Endodermal cell (in vitro differentiated cells): ENCODE measurements around the gene KLF7. TPM values are rescaled to one million over a fixed set of nuclear protein-coding genes. Genes with fewer than 3 reads are reported as not detected.

ENCODE experiments used
- DNase-seq: peaks from one replicate; pipeline ENCODE4 v3.0.0-alpha.2; 2017
- H3K27ac ChIP-seq: 2 replicates; pipeline ENCODE4 v1.5.1; 2013; ENCODE audit warnings: mild to moderate bottlenecking, low read depth, low read length, moderate library complexity
- H3K27me3 ChIP-seq: 2 replicates; pipeline ENCODE4 v1.6.1; 2013; ENCODE audit warnings: mild to moderate bottlenecking, low read length, moderate library complexity; ENCODE audit not compliant: insufficient read depth, control insufficient read depth, poor library complexity, severe bottlenecking
- H3K36me3 ChIP-seq: 2 replicates; pipeline ENCODE4 v1.7.0; 2013; ENCODE audit warnings: mild to moderate bottlenecking, low read length, moderate library complexity; ENCODE audit not compliant: control insufficient read depth, insufficient read depth
- H3K4me1 ChIP-seq: one replicate; pipeline ENCODE4 v1.7.0; 2013; ENCODE audit warnings: low read length; ENCODE audit not compliant: control insufficient read depth, insufficient read depth
- H3K4me3 ChIP-seq: 2 replicates; pipeline ENCODE4 v1.5.1; 2013; ENCODE audit warnings: mild to moderate bottlenecking, low read length, moderate library complexity
- H3K9ac ChIP-seq: 2 replicates; pipeline ENCODE4 v1.6.1; 2013; ENCODE audit warnings: mild to moderate bottlenecking, low read length, moderate library complexity; ENCODE audit not compliant: poor library complexity, severe bottlenecking; ENCODE audit errors: extremely low read depth
- H3K9me3 ChIP-seq: 2 replicates; pipeline ENCODE4 v1.6.1; 2013; ENCODE audit warnings: mild to moderate bottlenecking, low read length, moderate library complexity; ENCODE audit not compliant: control insufficient read depth
- H3K27ac Mint-ChIP-seq: 2 replicates; pipeline ENCODE4 v1.8.0; 2020; ENCODE audit warnings: mixed read lengths
- H3K27me3 Mint-ChIP-seq: 2 replicates; pipeline ENCODE4 v1.8.0; 2021; ENCODE audit warnings: mild to moderate bottlenecking, mixed read lengths; ENCODE audit not compliant: insufficient read depth
- H3K36me3 Mint-ChIP-seq: 2 replicates; pipeline ENCODE4 v1.8.0; 2020; ENCODE audit warnings: low read depth, mixed read lengths
- H3K4me1 Mint-ChIP-seq: 2 replicates; pipeline ENCODE4 v1.8.0; 2020; ENCODE audit warnings: mixed read lengths
- H3K4me3 Mint-ChIP-seq: 2 replicates; pipeline ENCODE4 v1.8.0; 2020; ENCODE audit warnings: mild to moderate bottlenecking, moderate library complexity, mixed read lengths
- H3K9me3 Mint-ChIP-seq: 2 replicates; pipeline ENCODE4 v1.8.0; 2020; ENCODE audit warnings: mild to moderate bottlenecking, mixed read lengths
- WGBS, 2 experiments: methylation state at CpG; one replicate each; pipeline versions ENCODE4 v1.1.5 to v1.1.7; 2013; ENCODE audit warnings: missing lambda C conversion rate in 2 of 2, mixed read lengths in 1 of 2; ENCODE audit not compliant: insufficient coverage in 1 of 2, insufficient read length in 1 of 2; 5-methylcytosine and 5-hydroxymethylcytosine counted together
- total RNA-seq, 2 donors: library from RNA; stranded (reverse); fragmentation: NEBNext Ultra II Directional in 1 of 2; extraction: Animal tissue kit (Norgen Biotek cat#: 25700) in 1 of 2; gene quantifications; 2 replicates in 1 of 2; 3 replicates in 1 of 2; pipeline ENCODE4 v1.2.1, GENCODE V29; 2021
- TF ChIP-seq, protein P1 (sequence below): fragments of 200-600 bp; sonication (generic); conservative IDR thresholded peaks from 2 replicates; pipeline ENCODE4 v1.5.0; 2021; ENCODE audit warnings: antibody characterized with exemption, mild to moderate bottlenecking

Gene KLF7
- total RNA-seq, 2 donors from 2014 or later = 27.4 to 27.8 TPM

DNA sequence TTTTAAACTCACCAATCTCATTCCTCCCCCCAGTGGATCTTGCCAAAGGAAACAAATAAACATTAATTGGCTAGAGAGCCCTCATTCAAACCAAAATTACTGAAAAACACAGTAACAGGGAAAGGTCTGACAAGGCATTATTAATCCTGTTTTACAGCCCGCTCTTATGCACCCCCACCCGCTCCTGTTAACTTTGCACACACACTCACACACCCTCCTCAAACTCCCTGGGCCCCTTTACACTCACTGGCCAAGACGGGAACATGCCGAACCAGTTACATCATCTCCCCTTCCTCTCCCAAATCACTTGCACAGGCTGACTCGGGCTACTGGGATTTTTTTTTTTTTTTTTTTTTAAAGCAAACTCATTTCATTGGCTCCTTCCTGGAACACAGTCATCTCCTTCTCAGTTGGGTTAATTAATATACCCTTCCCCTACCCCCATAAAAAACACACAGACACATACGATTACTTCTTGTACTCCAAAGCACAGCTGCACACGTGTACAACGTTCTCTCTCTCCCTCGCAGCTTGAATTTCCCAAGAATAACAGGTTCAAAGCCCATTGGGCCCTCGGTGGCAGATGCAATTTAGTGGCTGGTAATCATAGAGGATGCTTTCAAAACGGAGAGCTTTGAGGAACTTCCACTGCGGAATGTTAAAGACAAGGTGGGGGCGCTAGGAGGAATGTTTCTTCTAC lies 31.8 kb downstream of the KLF7 start:
- Histone ChIP-seq H3K36me3 (peaks cover 93% of the 10 kb centered on the region), H3K27me3 (no peaks in the 10 kb centered on the region), H3K9me3 (peaks cover 14% of the 10 kb centered on the region), H3K27ac (peak overlapping the region; percentile 92), H3K4me1 (peaks cover 11% of the 10 kb centered on the region), H3K9ac (no peak overlapping the region), H3K4me3 (no peak overlapping the region)
- H3K36me3 Mint-ChIP-seq = peaks cover 50% of the 10 kb centered on the region
- peaks cover 47% of the 10 kb centered on the region for H3K4me1 Mint-ChIP-seq
- 54 to 80% methylated on average over 10 to 13 of the region's 13 CpGs for WGBS, 2 experiments
- DNase-seq = no peak
- H3K4me3 Mint-ChIP-seq = no peak overlapping the region
- TF ChIP-seq, protein P1, sequence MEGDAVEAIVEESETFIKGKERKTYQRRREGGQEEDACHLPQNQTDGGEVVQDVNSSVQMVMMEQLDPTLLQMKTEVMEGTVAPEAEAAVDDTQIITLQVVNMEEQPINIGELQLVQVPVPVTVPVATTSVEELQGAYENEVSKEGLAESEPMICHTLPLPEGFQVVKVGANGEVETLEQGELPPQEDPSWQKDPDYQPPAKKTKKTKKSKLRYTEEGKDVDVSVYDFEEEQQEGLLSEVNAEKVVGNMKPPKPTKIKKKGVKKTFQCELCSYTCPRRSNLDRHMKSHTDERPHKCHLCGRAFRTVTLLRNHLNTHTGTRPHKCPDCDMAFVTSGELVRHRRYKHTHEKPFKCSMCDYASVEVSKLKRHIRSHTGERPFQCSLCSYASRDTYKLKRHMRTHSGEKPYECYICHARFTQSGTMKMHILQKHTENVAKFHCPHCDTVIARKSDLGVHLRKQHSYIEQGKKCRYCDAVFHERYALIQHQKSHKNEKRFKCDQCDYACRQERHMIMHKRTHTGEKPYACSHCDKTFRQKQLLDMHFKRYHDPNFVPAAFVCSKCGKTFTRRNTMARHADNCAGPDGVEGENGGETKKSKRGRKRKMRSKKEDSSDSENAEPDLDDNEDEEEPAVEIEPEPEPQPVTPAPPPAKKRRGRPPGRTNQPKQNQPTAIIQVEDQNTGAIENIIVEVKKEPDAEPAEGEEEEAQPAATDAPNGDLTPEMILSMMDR = no peak
- H3K9me3 Mint-ChIP-seq = peaks cover 9% of the 10 kb centered on the region
- H3K27me3 Mint-ChIP-seq = no peaks in the 10 kb centered on the region
- peak overlapping the region; percentile 78 for H3K27ac Mint-ChIP-seq

DNA sequence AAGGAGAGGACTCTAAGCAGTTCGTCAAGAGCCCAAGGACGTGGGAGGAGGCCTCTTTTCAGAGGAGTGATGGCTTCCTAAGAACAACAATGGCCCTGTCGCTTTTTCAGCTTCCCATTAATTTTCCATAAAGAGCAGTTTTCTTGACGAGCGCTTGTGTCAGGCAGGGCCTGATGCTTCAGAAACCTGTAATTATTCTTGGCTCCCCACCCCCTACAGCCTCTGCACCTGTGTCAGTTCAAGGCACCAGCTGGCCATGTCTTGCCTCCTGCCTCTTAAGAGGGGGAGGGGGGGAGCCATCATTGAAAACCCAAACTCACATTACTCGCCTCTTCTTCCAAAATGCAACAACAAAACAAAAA lies 32.3 kb downstream of the KLF7 start:
- 79 to 80% methylated on average over 2 to 6 of the region's 6 CpGs for WGBS, 2 experiments
- peaks cover 43% of the 10 kb centered on the region for H3K4me1 Mint-ChIP-seq
- peaks cover 14% of the 10 kb centered on the region for H3K9me3 Mint-ChIP-seq
- peaks cover 53% of the 10 kb centered on the region for H3K36me3 Mint-ChIP-seq
- Histone ChIP-seq H3K9ac (no peak overlapping the region), H3K27me3 (no peaks in the 10 kb centered on the region), H3K9me3 (peaks cover 19% of the 10 kb centered on the region), H3K36me3 (peaks cover 94% of the 10 kb centered on the region), H3K4me3 (no peak overlapping the region), H3K4me1 (peaks cover 11% of the 10 kb centered on the region), H3K27ac (peak overlapping the region; percentile 92)
- no peak for DNase-seq
- no peak overlapping the region for H3K4me3 Mint-ChIP-seq
- peak overlapping the region; percentile 78 for H3K27ac Mint-ChIP-seq
- TF ChIP-seq, protein P1 = no peak
- H3K27me3 Mint-ChIP-seq = no peaks in the 10 kb centered on the region

DNA sequence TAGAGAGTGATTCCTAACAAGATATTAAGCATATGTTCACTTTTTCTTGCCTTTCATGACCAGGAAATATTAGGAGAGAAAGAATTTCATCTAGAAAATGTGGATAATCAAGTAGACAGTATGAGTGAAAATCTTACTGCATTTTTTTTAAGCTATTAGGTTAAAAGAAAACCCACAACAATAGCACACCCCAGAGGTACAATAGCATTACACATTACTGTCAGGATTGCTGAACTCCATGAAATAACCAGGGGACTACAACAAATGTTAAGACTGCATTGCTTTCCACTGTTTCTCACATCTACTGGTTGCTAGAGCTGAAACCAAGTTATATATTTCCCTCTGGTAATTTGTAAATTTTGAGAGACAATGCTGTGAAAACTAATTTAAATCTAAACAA lies 33.7 kb downstream of the KLF7 start:
- Mint-ChIP-seq H3K4me3 (no peak overlapping the region), H3K27ac (no peak overlapping the region), H3K9me3 (peaks cover 26% of the 10 kb centered on the region), H3K36me3 (peaks cover 64% of the 10 kb centered on the region), H3K27me3 (no peaks in the 10 kb centered on the region), H3K4me1 (peaks cover 40% of the 10 kb centered on the region)
- no peak overlapping the region for H3K9ac ChIP-seq
- H3K4me1 ChIP-seq = peaks cover 9% of the 10 kb centered on the region
- peaks cover 92% of the 10 kb centered on the region for H3K36me3 ChIP-seq
- no peak for DNase-seq
- TF ChIP-seq, protein P1 = no peak
- no peak overlapping the region for H3K27ac ChIP-seq
- no peaks in the 10 kb centered on the region for H3K27me3 ChIP-seq
- H3K9me3 ChIP-seq = peaks cover 32% of the 10 kb centered on the region
- H3K4me3 ChIP-seq = no peak overlapping the region
